Activated T-cell treated with anti-CD3 and anti-CD28 coated beads, Interleukin-2, amount 50 U/mL, for 4 hours (primary cell): ENCODE results near the gene NFKBIA. TPM values are rescaled to one million over a fixed set of nuclear protein-coding genes. Genes with fewer than 3 reads are reported as not detected.
"Not testable (repeated sequence)": the region's sequence is repeated elsewhere in the genome, so short reads cannot be mapped to it uniquely, and the experiment has no call there.

Experiments
- ATAC-seq, 2 donors: fragments of 200-7000 bp; cut with Tn5 transposase; one replicate each; pipeline ENCODE4 v1.10.0; 2021
- DNase-seq: peaks from one replicate; pipeline ENCODE4 v3.0.0-alpha.2; 2020
- H3K27me3 Mint-ChIP-seq: one replicate; pipeline ENCODE4 v1.8.0; 2021; ENCODE audit warnings: low read depth, mixed read lengths
- H3K36me3 Mint-ChIP-seq: one replicate; pipeline ENCODE4 v1.8.0; 2022; ENCODE audit warnings: mixed read lengths; ENCODE audit not compliant: insufficient read depth
- H3K4me1 Mint-ChIP-seq: one replicate; pipeline ENCODE4 v1.8.0; 2021; ENCODE audit warnings: low read depth, mixed read lengths
- H3K4me3 Mint-ChIP-seq: one replicate; pipeline ENCODE4 v1.8.0; 2021; ENCODE audit warnings: mild to moderate bottlenecking, moderate library complexity, mixed read lengths
- H3K9me3 Mint-ChIP-seq: one replicate; pipeline ENCODE4 v1.8.0; 2021; ENCODE audit warnings: mixed read lengths
- total RNA-seq, 3 donors: library from RNA; stranded (reverse); gene quantifications; one replicate each; pipeline ENCODE4 v1.2.1, GENCODE V29; 2021

NFKBIA gene
- total RNA-seq, 3 donors from 2014 or later, result 530 to 701 (median 599) TPM

DNA sequence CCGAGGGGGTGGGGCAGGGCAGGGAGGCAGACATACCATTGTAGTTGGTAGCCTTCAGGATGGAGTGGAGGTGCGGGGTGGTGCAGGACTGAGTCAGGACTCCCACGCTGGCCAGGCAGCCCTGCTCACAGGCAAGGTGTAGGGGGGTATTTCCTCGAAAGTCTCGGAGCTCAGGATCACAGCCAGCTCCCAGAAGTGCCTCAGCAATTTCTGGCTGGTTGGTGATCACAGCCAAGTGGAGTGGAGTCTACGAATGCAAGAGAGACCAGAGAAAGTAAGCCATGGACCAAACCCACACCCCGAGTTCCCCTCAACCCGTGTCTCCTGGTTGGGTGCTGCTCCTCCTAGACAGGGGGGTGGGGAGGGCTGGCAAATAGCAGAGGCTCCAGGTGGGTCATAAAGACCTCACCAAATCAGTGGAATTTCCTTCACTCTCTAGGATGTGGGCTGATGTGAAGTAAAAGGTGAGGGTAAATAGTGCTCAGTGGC, 1.4 kb downstream of the NFKBIA start:
- Mint-ChIP-seq H3K4me3 (peak overlapping the region; percentile 99), H3K4me1 (peaks cover 40% of the 10 kb centered on the region), H3K9me3 (no peaks in the 10 kb centered on the region), H3K27me3 (no peaks in the 10 kb centered on the region), H3K36me3 (peaks cover 41% of the 10 kb centered on the region)
- peak; percentile 57 for DNase-seq
- peak; percentile 4 to 5 for ATAC-seq

DNA sequence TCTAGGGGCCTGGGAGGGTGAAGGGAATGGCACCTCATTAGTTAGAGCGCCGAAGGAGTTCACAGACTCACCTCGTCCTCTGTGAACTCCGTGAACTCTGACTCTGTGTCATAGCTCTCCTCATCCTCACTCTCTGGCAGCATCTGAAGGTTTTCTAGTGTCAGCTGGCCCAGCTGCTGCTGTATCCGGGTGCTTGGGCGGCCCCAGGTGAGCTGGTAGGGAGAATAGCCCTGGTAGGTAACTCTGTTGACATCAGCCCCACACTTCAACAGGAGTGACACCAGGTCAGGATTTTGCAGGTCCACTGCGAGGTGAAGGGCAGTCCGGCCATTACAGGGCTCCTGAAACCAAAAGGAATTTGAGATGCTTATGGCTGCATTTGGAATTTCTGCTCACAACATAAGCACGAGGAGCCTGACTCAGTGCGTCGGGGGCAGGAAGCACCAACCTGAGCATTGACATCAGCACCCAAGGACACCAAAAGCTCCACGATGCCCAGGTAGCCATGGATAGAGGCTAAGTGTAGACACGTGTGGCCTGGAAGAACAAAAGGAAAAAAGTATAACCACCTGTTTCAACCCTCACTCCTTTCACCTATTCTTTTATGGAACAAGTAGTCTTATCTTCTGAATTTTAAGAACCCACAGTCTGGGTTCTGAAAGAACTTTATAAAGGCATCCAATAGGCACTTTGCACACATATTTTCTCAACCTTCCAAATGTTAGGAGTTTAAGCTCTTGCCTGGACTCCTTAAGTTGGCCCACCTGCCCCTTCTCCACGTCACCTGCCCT, 2.0 kb downstream of the NFKBIA start:
- Mint-ChIP-seq H3K4me3 (peak overlapping the region; percentile 99), H3K4me1 (peaks cover 45% of the 10 kb centered on the region), H3K36me3 (peaks cover 41% of the 10 kb centered on the region), H3K27me3 (no peaks in the 10 kb centered on the region), H3K9me3 (no peaks in the 10 kb centered on the region)
- ATAC-seq (no peak), DNase-seq (peak; percentile 29)

DNA sequence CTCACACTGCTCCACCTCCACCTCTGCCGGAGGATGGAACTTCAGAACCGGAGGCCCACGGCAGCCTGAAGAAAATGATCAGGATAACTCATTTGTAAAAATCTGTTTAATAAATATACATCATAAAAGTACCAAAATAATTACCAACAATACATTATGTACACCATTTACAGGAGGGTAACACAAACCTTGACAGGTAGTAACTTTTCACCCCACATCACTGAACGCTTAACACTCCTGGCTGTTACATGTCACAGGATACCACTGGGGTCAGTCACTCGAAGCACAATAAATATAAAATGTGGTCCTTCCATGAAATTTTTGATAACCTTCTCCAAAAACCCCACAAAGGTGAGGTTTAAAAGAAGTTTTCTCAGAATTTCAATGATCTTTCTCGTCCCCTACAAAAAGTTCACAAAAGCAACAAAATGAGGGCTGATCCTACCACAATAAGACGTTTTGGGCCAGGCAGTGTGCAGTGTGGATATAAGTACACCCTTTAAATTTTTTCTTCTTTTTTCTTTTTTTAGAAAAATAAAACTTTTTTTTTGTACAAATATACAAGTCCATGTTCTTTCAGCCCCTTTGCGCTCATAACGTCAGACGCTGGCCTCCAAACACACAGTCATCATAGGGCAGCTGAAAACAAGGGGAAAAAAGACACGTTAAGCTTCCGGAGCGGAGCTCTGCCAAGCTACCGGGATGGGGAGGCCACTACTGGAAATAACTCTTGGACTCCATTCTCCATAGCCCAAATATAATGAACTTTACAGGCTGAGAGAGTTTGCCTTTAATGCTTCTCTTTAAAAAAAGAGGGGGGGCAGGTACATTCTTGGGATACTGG, 2.9 kb downstream of the NFKBIA start:
- Mint-ChIP-seq H3K9me3 (no peaks in the 10 kb centered on the region), H3K4me1 (peaks cover 44% of the 10 kb centered on the region), H3K27me3 (no peaks in the 10 kb centered on the region), H3K4me3 (peak overlapping the region; percentile 99), H3K36me3 (peaks cover 41% of the 10 kb centered on the region)
- no peak for DNase-seq
- ATAC-seq, result no peak

DNA sequence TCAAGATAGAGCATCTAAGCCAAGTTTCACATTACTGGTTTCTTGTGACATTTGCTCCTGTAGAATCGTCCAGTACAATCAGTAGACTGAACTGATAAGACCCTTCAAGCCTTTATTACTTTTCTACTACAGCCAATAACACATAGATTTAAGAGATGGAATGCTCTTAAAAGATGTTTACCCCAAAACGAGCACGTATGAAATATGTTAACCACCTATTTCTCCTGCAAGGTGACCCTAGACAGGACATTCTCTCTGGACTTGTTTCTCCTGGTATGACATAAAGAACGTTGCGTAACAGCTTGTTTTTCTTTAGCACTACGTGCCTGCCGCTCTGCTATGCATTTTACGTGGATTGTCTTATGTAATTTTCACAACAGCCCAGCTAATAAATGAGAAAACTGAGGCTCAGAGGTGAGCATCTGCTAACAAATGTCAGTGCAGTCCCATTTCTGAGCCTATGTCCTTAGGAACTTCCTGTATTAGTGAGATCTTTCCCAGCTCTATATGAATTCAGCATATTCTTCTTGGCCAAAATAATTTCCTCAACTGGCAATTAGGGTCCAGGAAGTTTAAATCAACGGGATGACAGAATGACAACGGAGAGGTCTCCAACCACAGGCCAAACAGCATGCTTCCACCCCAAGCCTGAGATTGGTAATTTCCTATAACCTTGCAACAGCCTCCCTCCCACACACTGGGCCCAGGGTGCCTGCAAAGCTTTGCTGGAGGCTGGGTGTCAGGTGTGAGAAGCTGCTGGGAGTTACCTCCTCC, 3.7 kb downstream of the NFKBIA start:
- Mint-ChIP-seq H3K9me3 (no peaks in the 10 kb centered on the region), H3K4me1 (peaks cover 38% of the 10 kb centered on the region), H3K36me3 (peaks cover 41% of the 10 kb centered on the region), H3K4me3 (peak overlapping the region; percentile 99), H3K27me3 (no peaks in the 10 kb centered on the region)
- DNase-seq (peak; percentile 45), ATAC-seq (no peak)

DNA sequence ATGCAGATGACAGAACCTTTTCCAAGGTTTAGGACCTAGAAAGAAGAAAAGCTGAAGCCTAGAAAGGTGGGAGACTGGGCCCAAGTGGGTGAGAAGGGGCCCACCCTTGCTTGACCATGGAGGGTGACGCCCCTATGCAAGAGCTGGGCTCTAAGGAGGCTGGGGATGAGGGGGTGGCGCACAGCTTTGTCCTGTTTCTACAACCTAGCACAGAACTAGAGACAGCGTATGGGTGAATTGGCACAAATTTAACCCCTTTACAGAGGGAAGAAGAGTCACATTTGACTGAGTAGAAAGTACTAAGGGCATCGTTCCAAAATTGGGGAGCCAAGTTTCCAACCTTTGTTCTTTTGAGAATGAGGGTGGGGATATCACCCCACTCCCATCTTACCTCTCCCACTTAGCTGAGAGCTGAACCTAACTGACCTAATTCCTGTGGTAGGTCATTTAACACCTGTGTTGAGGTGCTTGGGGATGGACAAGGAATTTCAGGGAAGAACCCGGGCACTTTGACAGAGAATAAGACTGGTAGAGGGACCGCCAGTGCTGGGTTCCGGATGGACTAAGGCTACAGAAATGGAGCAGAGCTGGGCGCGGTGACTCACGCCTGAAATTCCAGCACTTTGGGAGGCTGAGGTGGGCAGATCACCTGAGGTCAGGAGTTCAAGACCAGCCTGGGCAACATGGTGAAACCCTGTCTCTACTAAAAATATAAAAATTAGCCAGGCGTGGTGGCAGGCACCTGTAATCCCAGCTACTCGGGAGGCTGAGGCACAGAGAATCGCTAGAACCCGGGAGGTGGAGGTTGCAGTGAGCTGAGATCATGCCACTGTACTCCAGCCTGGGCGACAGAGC, 5.2 kb downstream of the NFKBIA start:
- ATAC-seq, result no peak
- peaks cover 41% of the 10 kb centered on the region for H3K36me3 Mint-ChIP-seq
- H3K4me1 Mint-ChIP-seq, result peaks cover 32% of the 10 kb centered on the region
- no peaks in the 10 kb centered on the region for H3K9me3 Mint-ChIP-seq
- no peaks in the 10 kb centered on the region for H3K27me3 Mint-ChIP-seq
- H3K4me3 Mint-ChIP-seq, result peak overlapping the region; percentile 99
- DNase-seq, result peak; percentile 26

DNA sequence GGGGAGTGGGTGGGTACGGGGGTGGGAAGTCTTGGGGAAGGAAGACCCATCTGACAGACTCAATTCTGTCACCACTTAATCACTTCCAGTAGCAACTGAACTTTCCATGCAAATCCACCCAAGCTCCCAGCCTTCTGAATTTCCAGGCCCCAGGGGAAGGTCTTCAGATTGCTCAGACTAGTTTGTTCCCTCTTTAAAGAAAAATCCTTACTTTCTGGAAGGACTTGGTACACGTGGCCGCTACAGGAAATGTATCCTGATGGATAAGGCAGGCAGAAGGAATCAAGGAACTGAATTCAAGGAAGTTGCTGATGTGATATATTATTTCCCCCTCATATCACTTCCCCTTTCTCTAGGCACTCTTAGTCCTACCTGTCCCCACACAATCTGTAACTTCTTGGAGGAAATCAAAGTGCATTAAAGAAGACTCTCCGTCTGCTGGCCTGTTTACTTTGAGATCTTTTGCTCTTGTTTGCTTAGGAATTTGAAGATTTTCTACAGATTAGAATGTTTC, 6.4 kb downstream of the NFKBIA start:
- no peak for DNase-seq
- Mint-ChIP-seq H3K36me3 (peaks cover 35% of the 10 kb centered on the region), H3K4me1 (peaks cover 32% of the 10 kb centered on the region), H3K4me3 (peak overlapping the region; percentile 17), H3K9me3 (no peaks in the 10 kb centered on the region), H3K27me3 (no peaks in the 10 kb centered on the region)
- ATAC-seq, result no peak

DNA sequence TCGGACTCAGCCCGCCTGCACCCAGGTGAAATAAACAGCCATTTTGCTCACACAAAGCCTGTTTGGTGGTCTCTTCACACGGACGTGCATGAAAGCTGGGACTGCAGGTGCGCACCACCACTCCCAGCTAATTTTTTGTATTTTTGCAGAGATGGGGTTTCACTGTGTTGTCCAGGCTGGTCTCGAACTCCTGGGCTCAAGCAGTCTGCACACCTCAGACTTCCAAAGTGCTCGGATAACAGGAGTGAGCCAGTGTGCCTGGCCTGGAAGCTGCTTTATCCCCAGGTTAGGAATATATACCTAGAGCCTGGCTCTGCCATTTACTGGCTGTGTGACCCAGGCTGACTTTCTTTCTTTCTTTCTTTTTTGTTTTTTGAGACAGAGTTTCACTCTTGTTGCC, 7.9 kb downstream of the NFKBIA start:
- not testable (repeated sequence) for ATAC-seq, DNase-seq, H3K9me3 Mint-ChIP-seq, H3K27me3 Mint-ChIP-seq, H3K4me3 Mint-ChIP-seq
- H3K36me3 Mint-ChIP-seq, result peaks cover 20% of the 10 kb centered on the region
- H3K4me1 Mint-ChIP-seq, result peaks cover 32% of the 10 kb centered on the region

DNA sequence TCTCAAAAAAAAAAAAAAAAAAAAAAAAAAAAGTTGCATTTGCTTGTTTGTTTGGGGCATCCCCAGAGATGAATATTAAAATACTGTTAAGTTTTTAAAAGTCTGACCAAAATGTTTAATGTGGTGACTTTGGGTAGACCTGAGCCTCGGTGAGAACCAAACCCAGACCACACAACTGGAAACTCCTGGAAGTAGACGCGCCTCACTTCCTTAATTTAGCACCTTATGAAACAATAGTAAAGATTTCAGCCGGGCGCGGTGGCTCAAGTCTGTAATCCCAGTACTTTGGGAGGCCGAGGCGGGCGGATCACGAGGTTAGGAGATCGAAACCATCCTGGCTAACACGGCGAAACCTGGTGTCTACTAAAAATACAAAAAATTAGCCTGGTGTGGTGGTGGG, 9.3 kb downstream of the NFKBIA start:
- Mint-ChIP-seq H3K9me3 (no peaks in the 10 kb centered on the region), H3K36me3 (peaks cover 8% of the 10 kb centered on the region), H3K4me3 (no peak overlapping the region), H3K27me3 (no peaks in the 10 kb centered on the region), H3K4me1 (peaks cover 24% of the 10 kb centered on the region)
- ATAC-seq (no peak), DNase-seq (no peak)

DNA sequence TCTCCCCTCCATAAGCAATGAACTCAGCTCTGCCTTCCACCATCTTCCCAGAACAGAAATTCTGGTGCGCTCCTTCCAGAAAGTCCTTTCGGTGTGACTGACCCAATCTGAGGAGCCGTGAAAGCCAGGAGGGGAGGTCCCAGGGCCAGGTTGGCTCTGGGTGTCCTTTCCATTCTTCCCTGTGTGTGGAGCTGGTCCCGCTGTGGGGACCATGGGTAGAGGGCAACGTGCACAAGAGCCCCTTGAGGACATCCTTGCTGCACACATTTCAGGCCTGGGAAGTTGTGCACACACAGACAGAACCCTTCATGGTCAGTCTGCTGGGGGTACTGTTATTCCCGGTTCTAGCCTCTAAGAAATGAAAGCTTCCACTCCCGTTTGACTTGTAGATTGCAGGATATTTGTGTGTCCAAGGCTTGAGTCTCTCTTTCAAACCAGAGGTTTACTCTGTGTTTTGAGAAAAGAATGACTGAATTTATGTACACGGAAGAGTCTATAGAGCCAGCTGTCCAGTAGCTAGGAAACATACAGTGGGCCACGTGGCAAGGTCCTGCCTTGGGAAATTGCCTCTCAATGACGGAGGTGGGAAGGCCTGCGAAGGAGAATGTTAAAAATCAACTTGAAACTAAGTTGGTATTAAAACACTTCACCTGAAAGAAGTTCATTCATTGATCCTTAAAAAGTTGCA, 10.1 kb downstream of the NFKBIA start:
- Mint-ChIP-seq H3K4me1 (peaks cover 23% of the 10 kb centered on the region), H3K9me3 (no peaks in the 10 kb centered on the region), H3K36me3 (peaks cover 4% of the 10 kb centered on the region), H3K4me3 (no peak overlapping the region), H3K27me3 (no peaks in the 10 kb centered on the region)
- no peak for ATAC-seq
- DNase-seq, result no peak

DNA sequence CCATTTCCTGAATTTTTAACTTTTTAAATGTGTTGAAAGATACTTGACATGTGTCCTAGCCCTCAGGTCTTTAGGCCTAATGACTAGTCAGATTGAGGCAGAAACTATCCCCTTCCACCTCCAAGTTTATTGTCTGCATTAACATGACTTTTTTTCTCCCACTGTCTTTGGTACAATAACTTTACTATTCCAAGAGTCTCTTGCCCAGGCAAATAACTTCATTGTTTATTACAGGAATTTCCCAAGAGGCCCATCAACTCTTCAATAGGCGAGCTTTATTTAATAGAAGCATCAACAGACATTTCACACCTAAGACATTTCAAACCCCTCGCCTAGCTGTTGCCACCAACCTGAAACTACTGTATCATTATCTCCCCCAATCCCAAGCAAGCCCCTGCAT, 10.7 kb downstream of the NFKBIA start:
- peaks cover 17% of the 10 kb centered on the region for H3K4me1 Mint-ChIP-seq
- H3K36me3 Mint-ChIP-seq, result no peaks in the 10 kb centered on the region
- ATAC-seq (no peak), DNase-seq (no peak)
- H3K27me3 Mint-ChIP-seq, result no peaks in the 10 kb centered on the region
- H3K9me3 Mint-ChIP-seq, result no peaks in the 10 kb centered on the region
- no peak overlapping the region for H3K4me3 Mint-ChIP-seq

DNA sequence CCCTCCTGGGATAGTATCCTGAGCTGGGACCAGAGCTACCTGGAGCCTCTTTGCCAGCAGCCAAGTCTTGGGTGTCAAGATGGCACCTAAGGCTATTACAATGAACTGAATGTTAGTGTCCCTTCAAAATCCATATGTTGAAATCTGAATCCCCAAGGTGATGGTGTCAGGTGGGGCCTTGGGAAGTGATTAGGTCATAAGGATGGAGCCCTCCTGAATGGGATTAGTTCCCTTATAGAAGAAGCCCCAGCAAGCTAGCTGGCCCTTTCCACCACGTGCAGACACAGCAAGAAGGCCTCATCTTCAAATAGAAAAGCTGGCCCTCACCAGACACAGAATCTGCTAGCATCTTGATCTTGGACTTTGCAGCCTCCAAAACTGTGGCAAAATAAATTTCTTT, 12.4 kb downstream of the NFKBIA start:
- Mint-ChIP-seq H3K9me3 (no peaks in the 10 kb centered on the region), H3K4me3 (no peak overlapping the region), H3K4me1 (peaks cover 2% of the 10 kb centered on the region), H3K36me3 (no peaks in the 10 kb centered on the region), H3K27me3 (no peaks in the 10 kb centered on the region)
- DNase-seq, result no peak
- no peak for ATAC-seq

DNA sequence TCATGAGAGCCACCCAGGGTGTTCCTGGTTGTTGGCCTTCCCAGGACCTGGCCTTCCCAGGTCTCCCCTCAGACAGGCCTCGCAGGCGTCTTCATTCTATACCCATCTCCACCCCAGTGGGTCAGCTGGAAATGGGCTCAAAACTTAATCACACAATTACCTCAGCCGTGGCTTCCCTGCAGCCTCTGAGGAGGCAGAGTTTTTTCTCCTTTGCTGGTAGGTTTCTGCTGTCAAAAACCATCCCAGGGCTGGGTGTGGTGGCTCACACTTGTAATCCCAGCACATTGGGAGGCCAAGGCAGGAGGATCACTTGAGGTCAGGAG, 13.2 kb downstream of the NFKBIA start:
- no peak for ATAC-seq
- DNase-seq, result no peak
- H3K4me1 Mint-ChIP-seq, result peaks cover 2% of the 10 kb centered on the region

More for the DNA sequence above, 13.2 kb downstream of the NFKBIA start:
- H3K4me3 Mint-ChIP-seq, result no peak overlapping the region
- H3K27me3 Mint-ChIP-seq, result no peaks in the 10 kb centered on the region
- no peaks in the 10 kb centered on the region for H3K9me3 Mint-ChIP-seq
- H3K36me3 Mint-ChIP-seq, result no peaks in the 10 kb centered on the region
